ENCODE results near the gene DPRX.

- no peak for TF ChIP-seq POLR2A (IDR thresholded peaks at IDR 0.05)
- no peak for TF ChIP-seq CTCF (IDR thresholded peaks at IDR 0.05)
Observed at GRCh38 chr19:53624771-53625545, 6.8 kb upstream of the DPRX start.
